GM12865 (cell line): ENCODE data around the gene RBFOX1.

Source experiments
- DNase-seq: peaks from one replicate; pipeline ENCODE4 v3.0.0; 2010; ENCODE audit warnings: low read depth
- H3K4me3 ChIP-seq: 2 replicates; pipeline ENCODE4 v1.5.1; 2011; ENCODE audit warnings: mild to moderate bottlenecking, low read depth, low read length, control low read depth
- TF ChIP-seq, protein P1 (sequence below): IDR thresholded peaks from 2 replicates; pipeline ENCODE4 v1.5.1; 2011; ENCODE audit warnings: low read length, control low read depth, low read depth, inconsistent platforms; ENCODE audit not compliant: insufficient read depth; ENCODE audit errors: missing control alignments

The RBFOX1 gene

DNA sequence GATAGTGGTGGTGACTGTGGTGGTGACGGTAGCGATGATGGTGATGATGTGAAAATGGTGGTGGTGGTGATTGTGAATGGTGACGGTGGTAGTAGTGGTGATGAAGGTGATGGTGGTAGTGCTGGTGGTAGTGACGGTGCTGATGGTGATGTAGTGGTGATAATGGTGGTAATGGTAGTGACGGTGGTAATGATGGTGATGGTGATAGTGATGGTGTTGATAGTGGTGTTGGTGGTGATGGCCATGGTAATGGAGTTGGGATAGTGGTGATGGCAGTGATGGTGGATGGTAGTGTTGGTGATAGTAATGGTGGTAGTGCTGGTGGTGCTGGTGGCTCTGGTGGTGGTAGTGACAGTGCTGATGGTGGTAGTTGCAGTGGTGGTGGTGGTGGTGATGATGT is 14.7 kb upstream of the RBFOX1 start:
- TF ChIP-seq, protein P1, sequence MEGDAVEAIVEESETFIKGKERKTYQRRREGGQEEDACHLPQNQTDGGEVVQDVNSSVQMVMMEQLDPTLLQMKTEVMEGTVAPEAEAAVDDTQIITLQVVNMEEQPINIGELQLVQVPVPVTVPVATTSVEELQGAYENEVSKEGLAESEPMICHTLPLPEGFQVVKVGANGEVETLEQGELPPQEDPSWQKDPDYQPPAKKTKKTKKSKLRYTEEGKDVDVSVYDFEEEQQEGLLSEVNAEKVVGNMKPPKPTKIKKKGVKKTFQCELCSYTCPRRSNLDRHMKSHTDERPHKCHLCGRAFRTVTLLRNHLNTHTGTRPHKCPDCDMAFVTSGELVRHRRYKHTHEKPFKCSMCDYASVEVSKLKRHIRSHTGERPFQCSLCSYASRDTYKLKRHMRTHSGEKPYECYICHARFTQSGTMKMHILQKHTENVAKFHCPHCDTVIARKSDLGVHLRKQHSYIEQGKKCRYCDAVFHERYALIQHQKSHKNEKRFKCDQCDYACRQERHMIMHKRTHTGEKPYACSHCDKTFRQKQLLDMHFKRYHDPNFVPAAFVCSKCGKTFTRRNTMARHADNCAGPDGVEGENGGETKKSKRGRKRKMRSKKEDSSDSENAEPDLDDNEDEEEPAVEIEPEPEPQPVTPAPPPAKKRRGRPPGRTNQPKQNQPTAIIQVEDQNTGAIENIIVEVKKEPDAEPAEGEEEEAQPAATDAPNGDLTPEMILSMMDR, result no peak
- no peak overlapping the region for H3K4me3 ChIP-seq
- no peak for DNase-seq

DNA sequence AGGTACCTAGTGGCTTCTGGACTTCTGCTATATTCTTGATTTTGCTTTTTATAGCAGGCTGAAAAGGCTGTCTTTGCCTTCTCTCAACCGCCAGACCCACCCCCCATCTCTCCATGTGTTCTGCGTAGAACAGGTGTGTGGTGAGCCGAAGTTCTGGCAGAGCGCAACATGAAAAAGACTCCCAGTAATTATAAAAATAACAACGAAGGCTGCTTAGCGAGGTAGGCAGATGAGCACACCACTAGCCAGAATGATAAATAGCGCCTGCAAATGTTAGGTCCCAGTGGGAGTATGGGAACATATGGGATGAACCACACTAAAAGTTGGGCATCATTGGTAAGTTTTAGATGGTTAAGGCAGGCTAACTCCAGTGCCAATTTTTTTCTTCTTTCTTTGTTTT is 14.0 kb upstream of the RBFOX1 start:
- TF ChIP-seq, protein P1, result no peak
- H3K4me3 ChIP-seq, result no peak overlapping the region
- no peak for DNase-seq

DNA sequence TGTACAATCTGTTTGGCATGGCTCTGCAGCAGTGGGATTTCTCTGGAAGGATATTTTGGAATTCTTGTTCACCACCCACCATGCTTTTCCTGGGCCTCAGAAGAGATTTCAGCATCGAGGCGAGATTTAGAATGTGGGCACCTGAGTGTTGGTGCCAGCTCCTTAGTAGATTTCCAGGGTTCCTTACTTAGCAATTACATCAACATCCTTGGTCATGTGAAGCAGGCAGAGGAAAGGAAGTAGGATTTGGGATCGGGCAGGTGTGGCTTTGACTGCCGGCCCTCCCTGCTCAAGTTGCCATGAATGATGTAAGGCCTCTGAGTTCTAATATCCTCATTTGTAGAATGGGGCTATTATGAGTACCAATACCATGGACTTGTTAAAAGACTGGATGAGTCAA is 13.1 kb upstream of the RBFOX1 start:
- DNase-seq, result no peak
- TF ChIP-seq, protein P1, result no peak
- no peak overlapping the region for H3K4me3 ChIP-seq

DNA sequence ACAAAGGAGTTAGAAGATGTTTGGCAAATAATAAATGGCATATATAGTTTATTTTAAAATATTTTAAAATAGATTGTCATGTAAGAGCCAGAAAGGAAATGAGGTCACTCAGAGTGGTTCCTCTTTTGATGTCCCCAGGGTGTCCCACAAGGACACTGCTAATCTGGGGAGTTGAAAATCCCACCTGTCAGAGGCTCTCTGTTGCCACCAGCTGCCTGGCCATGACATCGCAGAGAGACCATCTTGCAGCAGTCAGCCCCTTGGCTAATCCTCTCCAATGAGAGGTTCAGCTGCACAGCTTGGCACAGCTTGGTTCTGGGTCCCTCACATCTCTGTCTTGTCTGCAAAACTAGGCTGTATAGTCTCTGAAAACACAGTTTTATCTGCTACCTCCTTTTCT is 11.0 kb upstream of the RBFOX1 start:
- DNase-seq, result no peak
- TF ChIP-seq, protein P1, result no peak

DNA sequence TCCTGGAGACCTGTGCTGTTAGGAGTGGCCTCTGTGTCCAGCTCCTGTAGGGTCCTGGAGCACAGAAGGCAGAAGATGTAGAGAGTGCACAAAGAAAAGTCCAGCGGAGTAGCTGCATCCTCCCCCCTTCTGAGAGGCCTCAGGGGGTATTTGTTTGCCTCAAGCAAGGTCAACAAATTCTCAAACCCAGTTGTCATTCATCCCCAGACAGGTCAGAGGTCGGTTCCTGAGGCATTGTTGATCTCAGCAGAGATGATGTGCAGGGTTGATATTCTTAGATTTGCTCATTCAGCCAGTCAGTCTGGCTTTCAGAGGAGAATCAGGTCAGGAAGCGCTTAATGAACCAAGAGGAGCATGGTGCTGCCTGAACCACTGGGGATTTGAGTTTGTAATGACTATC is 8.3 kb upstream of the RBFOX1 start:
- no peak overlapping the region for H3K4me3 ChIP-seq
- DNase-seq, result no peak
- TF ChIP-seq, protein P1, result no peak

More for the DNA sequence above, 11.0 kb upstream of the RBFOX1 start:
- no peak overlapping the region for H3K4me3 ChIP-seq

DNA sequence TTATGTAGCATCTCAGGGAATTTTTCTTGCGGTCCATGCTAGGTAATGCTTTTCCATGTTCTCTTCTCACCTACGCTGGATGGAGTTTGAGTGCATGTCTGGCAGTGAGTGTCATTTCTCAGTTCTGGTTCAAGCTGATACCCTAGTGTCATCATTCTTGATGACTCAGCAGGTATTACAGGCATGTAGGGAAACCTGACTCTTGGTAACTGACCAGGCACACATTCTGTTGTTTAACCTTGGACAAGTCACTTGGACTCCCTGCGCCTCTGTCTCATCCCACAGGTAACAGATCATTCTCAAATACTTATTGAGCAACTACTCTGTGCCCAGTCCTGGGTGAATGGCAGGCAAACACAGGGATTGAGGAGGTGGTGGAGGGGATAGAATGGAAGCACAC is 6.8 kb upstream of the RBFOX1 start:
- TF ChIP-seq, protein P1, result no peak
- no peak overlapping the region for H3K4me3 ChIP-seq
- DNase-seq, result no peak

DNA sequence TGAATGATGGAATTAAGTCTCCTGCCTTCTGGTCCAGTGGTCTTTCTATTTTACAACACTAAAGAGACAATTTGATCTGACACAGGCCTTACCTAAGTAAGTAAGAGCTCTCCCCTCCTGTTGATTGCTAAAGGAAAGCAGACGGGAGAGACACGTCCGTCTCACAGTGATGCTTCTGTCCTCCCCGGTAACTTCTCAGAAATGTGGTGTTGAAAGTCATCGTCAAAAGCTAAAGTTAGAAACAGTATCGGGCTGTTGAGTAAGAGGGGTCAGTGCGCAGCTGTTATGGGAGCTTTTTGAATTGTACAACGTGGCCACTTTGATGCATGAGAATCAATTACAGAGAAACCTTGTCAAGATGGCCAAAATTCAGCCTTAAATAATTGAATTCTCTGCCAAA is 1.9 kb upstream of the RBFOX1 start:
- TF ChIP-seq, protein P1, result no peak
- no peak for DNase-seq
- no peak overlapping the region for H3K4me3 ChIP-seq
